WTC11 (cell line): Measurements from ENCODE around the gene MED10. TPM values are rescaled to one million over a fixed set of nuclear protein-coding genes. Genes with fewer than 3 reads are reported as not detected.

Source experiments
- ATAC-seq: fragments of 200-7000 bp; cut with Tn5 transposase; 2 replicates; pipeline ENCODE4 v1.10.0; 2021; ENCODE audit warnings: mild to moderate bottlenecking, moderate library complexity
- CTCF ChIA-PET: fragments of 300-600 bp; sonication (Branson Sonifier 250); formaldehyde crosslinking; loops from one replicate; lab custom pipeline; 2021; ENCODE audit warnings: antibody characterized with exemption; lab: Charles Lee
- POLR2A ChIA-PET: fragments of 350-600 bp; sonication (Branson Sonifier 250); formaldehyde crosslinking; loops from one replicate; lab custom pipeline; 2021; ENCODE audit warnings: antibody characterized with exemption; lab: Charles Lee
- DNase-seq: peaks from one replicate; pipeline ENCODE4 v3.0.0; 2021; ENCODE audit warnings: low spot score
- H3K27ac Mint-ChIP-seq: 2 replicates; pipeline ENCODE4 v1.8.0; 2021; ENCODE audit warnings: mixed read lengths
- H3K27me3 Mint-ChIP-seq: 2 replicates; pipeline ENCODE4 v1.8.0; 2021; ENCODE audit warnings: low read depth, mild to moderate bottlenecking, moderate library complexity, mixed read lengths
- H3K36me3 Mint-ChIP-seq: 2 replicates; pipeline ENCODE4 v1.8.0; 2021; ENCODE audit warnings: mixed read lengths
- H3K4me1 Mint-ChIP-seq: 2 replicates; pipeline ENCODE4 v1.8.0; 2022; ENCODE audit warnings: mixed read lengths
- H3K4me3 Mint-ChIP-seq: 2 replicates; pipeline ENCODE4 v1.8.0; 2021; ENCODE audit warnings: mild to moderate bottlenecking, moderate library complexity, mixed read lengths
- H3K9me3 Mint-ChIP-seq: 2 replicates; pipeline ENCODE4 v1.8.0; 2021; ENCODE audit warnings: mixed read lengths
- ATF2 ChIP-seq: sonication (generic); formaldehyde crosslinking; IDR thresholded peaks from 2 replicates; pipeline ENCODE4 v1.8.1; 2022; ENCODE audit warnings: low read depth, missing genetic modification reagents, borderline replicate concordance
- CBFB ChIP-seq: sonication (generic); formaldehyde crosslinking; IDR thresholded peaks from 2 replicates; pipeline ENCODE4 v1.8.1; 2022; ENCODE audit warnings: mild to moderate bottlenecking, low read depth, missing genetic modification reagents
- ELF4 ChIP-seq: sonication (generic); formaldehyde crosslinking; IDR thresholded peaks from 2 replicates; pipeline ENCODE4 v1.8.1; 2022; ENCODE audit warnings: low read depth, mild to moderate bottlenecking, moderate library complexity, missing genetic modification reagents
- ETV6 ChIP-seq: sonication (generic); formaldehyde crosslinking; IDR thresholded peaks from 2 replicates; pipeline ENCODE4 v1.8.1; 2022; ENCODE audit warnings: mild to moderate bottlenecking, missing genetic modification reagents
- GRHL2 ChIP-seq: fragments of 250-450 bp; sonication (Bioruptor Pico); IDR thresholded peaks from 2 replicates; pipeline ENCODE4 v1.8.0; 2022; ENCODE audit warnings: mild to moderate bottlenecking, moderate library complexity; ENCODE audit not compliant: insufficient replicate concordance, severe bottlenecking
- GTF2I ChIP-seq: fragments of 250-450 bp; sonication (Bioruptor Pico); conservative IDR thresholded peaks from 2 replicates; pipeline ENCODE4 v1.4.0; 2021; ENCODE audit warnings: mild to moderate bottlenecking
- HMGA2 ChIP-seq: fragments of 250-450 bp; sonication (Bioruptor Pico); IDR thresholded peaks from 2 replicates; pipeline ENCODE4 v1.4.0; 2021; ENCODE audit warnings: mild to moderate bottlenecking, moderate library complexity
- JUN ChIP-seq: sonication (generic); formaldehyde crosslinking; IDR thresholded peaks from 2 replicates; pipeline ENCODE4 v1.8.0; 2023; ENCODE audit warnings: mild to moderate bottlenecking, missing genetic modification reagents
- NFATC4 ChIP-seq: fragments of 250-450 bp; sonication (Bioruptor Pico); IDR thresholded peaks from 2 replicates; pipeline ENCODE4 v1.9.0; 2021; ENCODE audit warnings: mild to moderate bottlenecking
- NFE2L1 ChIP-seq: sonication (generic); formaldehyde crosslinking; IDR thresholded peaks from 2 replicates; pipeline ENCODE4 v1.8.1; 2023; ENCODE audit warnings: missing genetic modification reagents
- NR1H2 ChIP-seq: sonication (generic); formaldehyde crosslinking; IDR thresholded peaks from 2 replicates; pipeline ENCODE4 v1.9.0; 2021; ENCODE audit warnings: mild to moderate bottlenecking, moderate library complexity, missing genetic modification reagents
- OVOL2 ChIP-seq: fragments of 250-450 bp; sonication (Bioruptor Pico); IDR thresholded peaks from 2 replicates; pipeline ENCODE4 v1.9.0; 2021; ENCODE audit warnings: mild to moderate bottlenecking, borderline replicate concordance
- RORB ChIP-seq: fragments of 250-450 bp; sonication (Bioruptor Pico); IDR thresholded peaks from 2 replicates; pipeline ENCODE4 v1.9.0; 2021; ENCODE audit warnings: mild to moderate bottlenecking
- SMAD3 ChIP-seq: sonication (generic); formaldehyde crosslinking; IDR thresholded peaks from 2 replicates; pipeline ENCODE4 v1.8.0; 2022; ENCODE audit warnings: missing genetic modification reagents, mild to moderate bottlenecking, borderline replicate concordance
- SMAD4 ChIP-seq: sonication (generic); formaldehyde crosslinking; IDR thresholded peaks from 2 replicates; pipeline ENCODE4 v1.8.0; 2022; ENCODE audit warnings: mild to moderate bottlenecking, missing genetic modification reagents
- TEAD1 ChIP-seq: sonication (generic); formaldehyde crosslinking; IDR thresholded peaks from 2 replicates; pipeline ENCODE4 v1.8.0; 2022; ENCODE audit warnings: mild to moderate bottlenecking, missing genetic modification reagents
- USF1 ChIP-seq: sonication (generic); formaldehyde crosslinking; IDR thresholded peaks from 2 replicates; pipeline ENCODE4 v1.8.0; 2022; ENCODE audit warnings: mild to moderate bottlenecking, missing genetic modification reagents
- ZNF121 ChIP-seq: sonication (generic); formaldehyde crosslinking; IDR thresholded peaks from 2 replicates; pipeline ENCODE4 v1.8.0; 2023; ENCODE audit warnings: missing genetic modification reagents
- ZNF219 ChIP-seq: sonication (generic); formaldehyde crosslinking; IDR thresholded peaks from 2 replicates; pipeline ENCODE4 v1.8.0; 2023; ENCODE audit warnings: missing genetic modification reagents, mild to moderate bottlenecking, borderline replicate concordance
- ZNF317 ChIP-seq: sonication (generic); formaldehyde crosslinking; IDR thresholded peaks from 2 replicates; pipeline ENCODE4 v1.8.1; 2023; ENCODE audit warnings: low read depth, mild to moderate bottlenecking, moderate library complexity, missing genetic modification reagents, borderline replicate concordance
- ZNF396 ChIP-seq: fragments of 250-450 bp; sonication (Bioruptor Pico); IDR thresholded peaks from 2 replicates; pipeline ENCODE4 v1.8.0; 2021; ENCODE audit warnings: mild to moderate bottlenecking, moderate library complexity, borderline replicate concordance
- ZNF416 ChIP-seq: fragments of 250-450 bp; sonication (Bioruptor Pico); IDR thresholded peaks from 2 replicates; pipeline ENCODE4 v1.9.0; 2021; ENCODE audit warnings: mild to moderate bottlenecking, inconsistent platforms
- total RNA-seq: library from RNA; stranded (reverse); gene quantifications from 3 replicates; pipeline ENCODE4 v1.2.3, GENCODE V29; 2021
- TF ChIP-seq, protein P1 (sequence below): sonication (generic); formaldehyde crosslinking; IDR thresholded peaks from 2 replicates; pipeline ENCODE4 v1.8.1; 2022; ENCODE audit warnings: mild to moderate bottlenecking, missing genetic modification reagents, moderate library complexity, borderline replicate concordance
- TF ChIP-seq, protein P2 (sequence below): sonication (generic); formaldehyde crosslinking; IDR thresholded peaks from 2 replicates; pipeline ENCODE4 v1.8.0; 2022; ENCODE audit warnings: mild to moderate bottlenecking, missing genetic modification reagents
- TF ChIP-seq, protein P3 (sequence below): sonication (generic); formaldehyde crosslinking; IDR thresholded peaks from 2 replicates; pipeline ENCODE4 v1.8.1; 2022; ENCODE audit warnings: missing genetic modification reagents, borderline replicate concordance
- TF ChIP-seq, protein P4 (sequence below): sonication (generic); formaldehyde crosslinking; conservative IDR thresholded peaks from 2 replicates; pipeline ENCODE4 v1.8.1; 2022; ENCODE audit warnings: mild to moderate bottlenecking, missing genetic modification reagents
- TF ChIP-seq, protein P5 (sequence below): fragments of 250-450 bp; sonication (Bioruptor Pico); conservative IDR thresholded peaks from 2 replicates; pipeline ENCODE4 v1.9.0; 2021; ENCODE audit warnings: mild to moderate bottlenecking

MED10 gene
- total RNA-seq, 1 experiment from 2014 or later, result 17.2 TPM

DNA sequence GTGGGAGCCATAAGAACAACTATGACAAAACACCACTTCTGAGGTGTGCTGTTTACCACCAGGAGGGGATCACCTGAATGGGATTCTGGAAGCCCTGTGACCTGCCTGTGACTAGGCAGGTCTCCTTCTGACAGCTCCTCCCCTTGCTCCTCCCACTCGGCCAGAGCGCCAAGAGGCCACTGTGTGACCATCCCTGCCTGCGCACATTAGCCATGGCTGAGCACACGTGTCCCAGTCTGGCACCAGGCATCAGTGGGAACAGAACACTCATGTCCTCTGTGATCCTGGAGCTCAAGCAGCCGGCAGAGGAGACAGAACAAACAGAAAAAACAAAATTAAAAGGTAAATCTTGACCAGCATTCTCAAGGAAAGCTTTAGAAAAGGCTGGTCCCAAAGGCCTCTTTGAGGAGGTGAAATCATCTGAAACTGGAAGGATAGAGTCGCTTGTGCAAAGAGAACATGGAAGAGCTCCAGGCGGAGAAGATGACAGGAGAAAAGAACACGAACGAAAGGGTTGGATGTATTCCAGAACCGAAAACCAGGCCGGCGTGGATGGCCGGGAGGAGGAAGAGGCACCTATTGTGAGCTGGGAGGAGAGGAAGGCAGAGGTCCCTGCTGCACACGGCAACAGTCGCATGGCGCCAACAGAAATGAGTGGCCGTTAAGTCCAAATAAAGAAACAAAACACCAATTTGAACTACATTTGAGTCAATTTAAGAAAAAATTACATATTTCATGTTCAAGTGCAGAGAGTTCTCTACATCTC is 5.1 kb downstream of the MED10 start:
- CTCF ChIA-PET, result interaction anchor here (2.3 kb wide), 1 partner anchor 62 kb away, joined by 7 read pairs; no protein-coding TSS in a partner anchor
- TF ChIP-seq, protein P1, sequence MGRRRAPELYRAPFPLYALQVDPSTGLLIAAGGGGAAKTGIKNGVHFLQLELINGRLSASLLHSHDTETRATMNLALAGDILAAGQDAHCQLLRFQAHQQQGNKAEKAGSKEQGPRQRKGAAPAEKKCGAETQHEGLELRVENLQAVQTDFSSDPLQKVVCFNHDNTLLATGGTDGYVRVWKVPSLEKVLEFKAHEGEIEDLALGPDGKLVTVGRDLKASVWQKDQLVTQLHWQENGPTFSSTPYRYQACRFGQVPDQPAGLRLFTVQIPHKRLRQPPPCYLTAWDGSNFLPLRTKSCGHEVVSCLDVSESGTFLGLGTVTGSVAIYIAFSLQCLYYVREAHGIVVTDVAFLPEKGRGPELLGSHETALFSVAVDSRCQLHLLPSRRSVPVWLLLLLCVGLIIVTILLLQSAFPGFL, result no peak
- TF ChIP-seq SMAD3 (CRISPR knock-in tag) (no peak), USF1 (CRISPR knock-in tag) (no peak), NR1H2 (CRISPR knock-in tag) (no peak), TEAD1 (CRISPR knock-in tag) (no peak), HMGA2 (CRISPR knock-in tag) (no peak), NFATC4 (no peak), ELF4 (CRISPR knock-in tag) (no peak), ZNF396 (CRISPR knock-in tag) (no peak), ZNF121 (no peak), ATF2 (no peak), RORB (no peak), GRHL2 (no peak)
- TF ChIP-seq, protein P2, sequence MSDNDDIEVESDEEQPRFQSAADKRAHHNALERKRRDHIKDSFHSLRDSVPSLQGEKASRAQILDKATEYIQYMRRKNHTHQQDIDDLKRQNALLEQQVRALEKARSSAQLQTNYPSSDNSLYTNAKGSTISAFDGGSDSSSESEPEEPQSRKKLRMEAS (CRISPR knock-in tag), result no peak
- TF ChIP-seq, protein P3, sequence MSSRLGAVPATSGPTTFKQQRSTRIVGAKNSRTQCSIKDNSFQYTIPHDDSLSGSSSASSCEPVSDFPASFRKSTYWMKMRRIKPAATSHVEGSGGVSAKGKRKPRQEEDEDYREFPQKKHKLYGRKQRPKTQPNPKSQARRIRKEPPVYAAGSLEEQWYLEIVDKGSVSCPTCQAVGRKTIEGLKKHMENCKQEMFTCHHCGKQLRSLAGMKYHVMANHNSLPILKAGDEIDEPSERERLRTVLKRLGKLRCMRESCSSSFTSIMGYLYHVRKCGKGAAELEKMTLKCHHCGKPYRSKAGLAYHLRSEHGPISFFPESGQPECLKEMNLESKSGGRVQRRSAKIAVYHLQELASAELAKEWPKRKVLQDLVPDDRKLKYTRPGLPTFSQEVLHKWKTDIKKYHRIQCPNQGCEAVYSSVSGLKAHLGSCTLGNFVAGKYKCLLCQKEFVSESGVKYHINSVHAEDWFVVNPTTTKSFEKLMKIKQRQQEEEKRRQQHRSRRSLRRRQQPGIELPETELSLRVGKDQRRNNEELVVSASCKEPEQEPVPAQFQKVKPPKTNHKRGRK (CRISPR knock-in tag), result no peak
- TF ChIP-seq, all 79 proteins: peak for 0
- Mint-ChIP-seq H3K27me3 (no peaks in the 10 kb centered on the region), H3K4me1 (peaks cover 10% of the 10 kb centered on the region), H3K36me3 (peaks cover 65% of the 10 kb centered on the region), H3K27ac (no peak overlapping the region), H3K9me3 (no peaks in the 10 kb centered on the region), H3K4me3 (no peak overlapping the region)
- ATAC-seq (peak; percentile 21; the same call in 1 of the 2 replicates), DNase-seq (no peak)
- POLR2A ChIA-PET, result no interaction called here

DNA sequence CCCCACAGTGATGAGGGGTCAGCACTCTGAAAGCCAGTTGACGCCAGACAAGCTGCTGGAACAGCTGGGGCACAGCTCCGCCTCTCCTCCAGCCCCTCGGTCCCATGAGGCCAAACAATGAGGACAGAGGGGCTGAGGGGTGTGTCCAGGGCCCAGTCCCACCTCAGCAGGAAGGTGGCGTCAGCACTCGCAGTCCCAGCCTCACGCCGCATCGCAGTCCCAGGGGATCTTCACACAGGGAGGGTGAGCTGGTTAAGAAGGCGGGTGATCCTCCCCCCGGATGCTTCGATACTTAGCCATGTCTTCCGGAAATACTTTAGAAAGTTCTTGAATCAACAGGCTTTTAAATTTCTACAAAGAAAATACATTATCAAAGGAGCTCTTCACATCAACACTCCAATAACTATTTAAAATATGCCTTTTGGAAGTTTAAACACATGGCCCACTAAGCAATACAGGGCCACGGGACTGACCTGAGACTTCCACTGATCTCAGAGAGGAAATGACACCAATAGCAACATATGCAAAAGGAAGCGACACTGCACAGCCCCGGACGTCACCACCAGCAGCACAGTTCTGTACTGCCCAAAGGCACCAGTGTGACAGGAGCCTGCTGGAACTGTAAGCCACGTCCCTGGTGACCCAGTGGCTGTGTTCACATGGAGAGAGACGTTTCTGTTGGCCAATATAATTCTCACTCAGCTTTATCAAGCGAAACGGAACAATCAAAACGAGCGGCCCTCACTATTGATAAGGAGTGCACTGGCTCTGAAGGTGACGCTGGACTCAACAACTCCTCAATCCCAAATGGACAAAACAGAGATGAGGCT is 5.9 kb downstream of the MED10 start:
- ChIA-PET POLR2A (no interaction called here), CTCF (interaction anchor here (2.3 kb wide), 1 partner anchor 62 kb away, joined by 7 read pairs; no protein-coding TSS in a partner anchor)
- no peak overlapping the region for H3K27ac Mint-ChIP-seq
- DNase-seq (no peak), ATAC-seq (peak; percentile 50)
- H3K27me3 Mint-ChIP-seq, result no peaks in the 10 kb centered on the region
- peaks cover 6% of the 10 kb centered on the region for H3K4me1 Mint-ChIP-seq
- peaks cover 65% of the 10 kb centered on the region for H3K36me3 Mint-ChIP-seq
- H3K4me3 Mint-ChIP-seq, result no peak overlapping the region
- H3K9me3 Mint-ChIP-seq, result no peaks in the 10 kb centered on the region
- TF ChIP-seq NFATC4, result no peak
- TF ChIP-seq GTF2I (CRISPR knock-in tag), result no peak
- TF ChIP-seq TEAD1 (CRISPR knock-in tag), result no peak
- TF ChIP-seq ZNF416 (CRISPR knock-in tag), result no peak
- no peak for TF ChIP-seq SMAD4 (CRISPR knock-in tag)
- TF ChIP-seq CBFB (CRISPR knock-in tag), result no peak
- TF ChIP-seq, protein P4, sequence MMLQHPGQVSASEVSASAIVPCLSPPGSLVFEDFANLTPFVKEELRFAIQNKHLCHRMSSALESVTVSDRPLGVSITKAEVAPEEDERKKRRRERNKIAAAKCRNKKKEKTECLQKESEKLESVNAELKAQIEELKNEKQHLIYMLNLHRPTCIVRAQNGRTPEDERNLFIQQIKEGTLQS (CRISPR knock-in tag), result no peak
- no peak for TF ChIP-seq NFE2L1 (CRISPR knock-in tag)
- TF ChIP-seq OVOL2 (CRISPR knock-in tag), result no peak
- TF ChIP-seq, protein P5, sequence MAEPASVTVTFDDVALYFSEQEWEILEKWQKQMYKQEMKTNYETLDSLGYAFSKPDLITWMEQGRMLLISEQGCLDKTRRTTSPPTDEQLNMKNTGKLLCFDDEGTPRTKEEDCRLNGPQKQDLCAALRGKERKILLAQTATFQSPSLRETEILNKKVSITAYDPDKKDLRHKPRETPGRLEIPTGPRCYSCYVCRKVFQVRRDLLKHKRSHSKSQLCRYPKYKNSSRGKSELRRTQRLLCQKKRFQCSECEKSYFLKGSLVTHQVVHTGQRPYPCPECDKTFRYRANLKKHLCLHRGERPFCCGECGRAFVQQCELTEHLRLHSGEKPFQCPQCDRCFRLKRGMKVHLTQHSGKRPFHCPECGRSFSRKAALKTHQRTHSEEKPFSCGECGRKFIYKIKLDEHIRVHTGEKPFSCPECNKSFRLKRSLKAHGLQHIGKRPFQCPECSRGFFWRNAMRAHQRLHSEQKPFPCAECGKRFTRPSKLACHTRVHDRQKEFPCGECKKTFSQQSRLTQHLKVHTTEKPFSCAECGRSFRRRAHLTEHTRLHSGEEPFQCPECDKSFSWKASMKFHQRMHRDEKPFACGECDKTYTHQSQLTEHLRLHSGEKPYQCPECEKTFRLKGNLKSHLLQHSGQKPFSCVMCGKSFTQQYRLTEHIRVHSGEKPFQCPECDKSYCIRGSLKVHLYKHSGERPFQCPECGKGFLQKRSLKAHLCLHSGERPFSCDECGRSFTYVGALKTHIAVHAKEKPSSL (CRISPR knock-in tag), result no peak
- no peak for TF ChIP-seq ETV6 (CRISPR knock-in tag)
- no peak for TF ChIP-seq ZNF219
- TF ChIP-seq ZNF317 (CRISPR knock-in tag), result no peak
- no peak for TF ChIP-seq JUN
